Activated gamma-delta T cell (primary cell): Measurements from ENCODE around the gene CEP104.
"Not testable (repeated sequence)": the region's sequence is repeated elsewhere in the genome, so short reads cannot be mapped to it uniquely, and the experiment has no call there.

Source experiments
- DNase-seq: peaks from one replicate; lab custom pipeline; 2025; lab: John Stamatoyannopoulos, UW

CEP104 gene

DNA sequence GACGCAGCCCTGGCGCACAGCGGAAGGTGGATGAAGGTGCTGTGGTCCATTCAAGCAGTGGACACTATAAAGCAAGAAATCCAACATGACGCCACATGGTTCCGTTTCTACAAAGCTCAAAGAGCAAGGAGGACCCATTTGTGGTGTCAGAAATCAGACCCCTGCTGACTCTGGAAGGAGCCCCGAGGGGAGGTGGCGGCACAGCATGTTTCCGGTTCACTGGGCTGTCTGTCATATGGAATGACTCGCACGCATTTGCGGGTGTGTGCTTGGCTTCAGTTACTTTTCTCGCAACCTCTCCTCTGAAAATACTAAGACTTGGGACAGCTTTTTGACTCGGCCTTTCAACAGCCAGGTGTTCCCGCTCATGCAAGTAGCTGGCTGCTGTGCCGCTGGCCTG lies 31.7 kb downstream of the CEP104 start:
- no peak for DNase-seq

DNA sequence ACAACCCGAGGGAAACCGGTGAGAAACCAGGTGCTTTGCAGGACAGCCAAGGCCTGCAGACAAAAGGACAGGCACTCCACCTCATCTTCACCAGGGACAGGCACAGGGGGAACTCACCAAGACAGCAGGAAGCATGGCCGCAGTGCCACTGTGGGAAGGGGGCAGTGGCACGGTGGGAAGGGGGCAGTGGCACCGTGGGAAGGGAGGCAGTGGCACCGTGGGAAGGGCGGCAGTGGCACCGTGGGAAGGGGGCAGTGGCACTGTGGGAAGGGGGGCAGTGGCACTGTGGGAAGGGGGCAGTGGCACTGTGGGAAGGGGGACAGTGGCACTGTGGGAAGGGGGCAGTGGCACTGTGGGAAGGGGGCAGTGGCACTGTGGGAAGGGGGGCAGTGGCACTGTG lies 32.4 kb downstream of the CEP104 start:
- no peak for DNase-seq

GRCh38 chr1:3822421-3822820 lies 34.6 kb downstream of the CEP104 start:
- no peak for DNase-seq

DNA sequence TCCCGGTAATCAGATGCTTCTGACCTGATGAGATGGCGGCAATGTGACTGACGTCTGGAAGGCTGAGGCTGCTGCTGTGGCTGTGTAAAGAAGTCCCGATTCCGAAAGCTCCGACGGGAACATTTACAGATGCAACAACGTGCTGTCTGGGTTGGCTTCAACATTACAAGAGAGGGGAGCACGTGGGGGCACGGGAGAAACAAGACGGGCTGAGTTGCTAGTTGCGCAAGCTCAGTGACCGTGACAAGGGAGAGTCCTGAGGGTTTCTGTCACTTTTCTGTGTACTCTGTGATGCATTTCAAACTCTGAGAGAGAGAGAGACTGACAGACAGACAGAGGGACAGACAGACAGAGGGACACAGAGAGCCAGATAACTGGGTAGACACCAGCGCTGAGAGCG lies 35.1 kb downstream of the CEP104 start:
- DNase-seq: no peak

GRCh38 chr1:3821447-3821846 lies 35.6 kb downstream of the CEP104 start:
- no peak for DNase-seq

- no peak for DNase-seq
Measured at GRCh38 chr1:3821004-3821403, 36.0 kb downstream of the CEP104 start.

- DNase-seq: no peak
Measured at GRCh38 chr1:3820316-3820715, 36.7 kb downstream of the CEP104 start.

DNA sequence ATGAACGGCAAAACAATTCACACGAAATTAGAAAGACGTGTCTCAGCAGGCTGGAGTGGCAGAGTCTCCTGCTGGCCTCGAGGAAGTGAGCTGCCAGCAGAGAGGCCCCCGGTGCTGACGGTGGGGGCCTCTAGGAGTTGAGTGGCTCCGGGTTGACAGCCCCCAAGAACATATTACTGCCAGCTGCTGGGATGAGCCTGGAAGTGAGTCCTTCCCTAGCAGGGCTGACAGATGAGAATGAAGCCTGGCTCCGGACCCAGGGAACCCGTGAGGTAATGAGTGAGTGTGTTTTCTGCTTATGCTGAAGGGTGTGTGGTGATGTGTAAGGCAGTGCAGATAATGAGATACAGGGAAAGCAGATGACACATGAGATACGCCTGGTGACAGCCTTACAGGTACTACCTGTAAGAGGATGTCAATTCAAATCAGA lies 37.2 kb downstream of the CEP104 start:
- no peak for DNase-seq

- no peak for DNase-seq
Measured at GRCh38 chr1:3817821-3818597, 39.0 kb downstream of the CEP104 start.

DNA sequence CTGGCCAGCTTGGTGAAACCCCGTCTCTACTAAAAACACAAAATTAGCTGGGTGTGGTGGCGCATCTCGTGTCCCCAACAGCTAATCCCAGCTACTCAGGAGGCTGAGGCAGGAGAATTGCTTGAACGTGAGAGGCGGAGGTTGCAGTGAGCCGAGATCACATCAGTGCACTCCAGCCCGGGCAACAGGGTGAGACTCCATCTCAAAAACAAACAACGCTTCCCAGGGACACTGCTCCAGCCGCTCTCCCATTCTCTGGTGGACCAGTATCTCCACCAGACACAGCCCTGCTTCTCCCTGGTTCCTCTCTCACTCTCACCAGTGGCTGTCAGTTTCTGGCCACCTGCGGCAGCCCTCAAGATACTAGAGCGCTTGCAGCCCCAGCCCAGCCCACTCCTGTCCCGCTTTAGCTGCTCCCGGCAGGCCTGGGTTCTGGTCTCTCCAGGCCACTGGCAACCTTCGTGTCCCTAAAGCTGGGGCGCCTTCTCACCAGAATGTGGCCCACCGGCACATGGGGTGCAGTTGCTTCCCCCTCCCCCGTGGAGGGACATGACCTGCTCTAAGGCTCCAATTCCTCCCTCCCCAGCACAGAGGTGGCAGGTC lies 39.8 kb downstream of the CEP104 start:
- no peak for DNase-seq

GRCh38 chr1:3816331-3817137 lies 40.5 kb downstream of the CEP104 start:
- no peak for DNase-seq

DNA sequence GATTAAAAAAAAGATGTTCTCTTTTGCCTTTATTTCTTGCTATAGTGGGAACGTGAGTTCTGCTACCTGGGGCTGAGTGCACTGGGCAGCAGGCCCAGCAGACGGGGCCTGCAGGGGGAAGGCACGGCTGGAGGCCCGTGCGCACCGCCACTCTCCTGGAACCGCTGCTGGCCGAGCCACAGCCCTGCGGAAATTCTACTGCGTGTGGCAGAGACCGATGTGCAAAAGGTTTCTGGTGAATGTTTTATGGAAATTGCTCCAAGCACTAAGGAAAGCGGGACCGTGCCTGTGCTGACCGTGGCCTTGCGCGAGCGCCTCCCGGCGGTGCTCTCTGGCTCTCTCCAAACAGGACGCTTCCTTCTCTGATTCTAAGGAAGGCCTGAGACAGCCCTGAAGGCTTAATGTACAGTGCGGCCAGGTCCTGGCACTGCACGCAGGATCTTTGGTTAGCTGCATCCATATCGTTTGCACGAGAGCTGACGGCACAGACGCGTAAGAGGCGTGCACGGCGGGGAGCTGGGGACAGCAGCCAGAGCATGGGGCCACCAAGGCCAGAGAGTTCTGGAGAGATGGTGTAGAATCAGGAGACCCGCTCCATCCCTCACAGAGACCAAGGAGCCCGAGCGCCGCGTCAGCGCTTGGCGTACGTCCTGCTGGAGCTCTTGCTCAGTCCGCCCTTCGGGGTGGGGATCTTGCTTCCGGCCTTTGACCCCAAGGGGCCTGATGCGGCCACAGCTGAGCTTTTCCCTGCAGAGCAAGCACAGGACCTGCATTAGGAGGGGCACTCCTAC lies 42.0 kb downstream of the CEP104 start:
- DNase-seq: no peak

GRCh38 chr1:3814065-3814464 lies 42.9 kb downstream of the CEP104 start:
- DNase-seq: no peak

DNA sequence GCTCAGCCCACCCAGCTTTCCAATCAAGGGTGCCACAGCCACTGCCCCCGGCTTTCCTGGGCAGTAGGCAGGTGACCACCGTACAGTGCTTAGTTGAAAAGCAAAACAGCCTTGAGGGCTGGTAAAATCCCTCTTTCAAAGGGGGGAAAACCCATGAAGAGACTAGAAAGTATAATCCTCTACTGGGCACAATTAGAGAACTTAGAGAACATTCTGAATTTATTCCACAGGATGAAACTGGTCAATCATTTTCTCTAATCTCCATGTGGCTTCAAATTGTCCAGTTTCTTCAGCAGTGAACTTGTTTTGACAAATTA lies 45.5 kb downstream of the CEP104 start:
- no peak for DNase-seq

DNA sequence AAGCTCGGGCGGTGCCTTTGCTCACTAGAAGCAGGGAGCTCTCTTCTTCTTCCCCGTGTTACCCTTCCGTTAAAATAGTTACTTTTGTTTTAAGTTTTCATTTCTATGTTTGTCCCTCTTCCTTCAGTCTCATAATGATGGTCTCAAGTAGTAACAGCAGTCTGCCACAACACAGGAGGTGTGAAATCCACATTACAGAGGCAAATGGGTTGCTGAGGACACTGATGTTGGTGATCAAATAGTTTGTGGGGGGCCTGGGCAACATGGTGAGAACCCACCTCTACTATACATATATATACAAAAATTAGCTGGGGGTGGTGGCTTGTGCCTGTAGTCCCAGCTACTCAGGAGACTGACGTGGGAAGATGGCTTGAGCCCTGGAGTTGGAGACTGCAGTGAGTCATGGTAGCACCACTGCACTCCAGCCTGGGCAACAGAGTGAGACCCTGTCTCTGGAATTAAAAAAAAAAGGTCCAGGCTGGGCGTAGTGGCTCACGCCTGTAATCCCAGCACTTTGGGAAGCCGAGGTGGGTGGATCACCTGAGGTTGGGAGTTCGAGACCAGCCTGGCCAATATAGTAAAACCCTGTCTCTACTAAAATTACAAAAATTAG lies 46.8 kb downstream of the CEP104 start:
- DNase-seq: not testable (repeated sequence)

DNA sequence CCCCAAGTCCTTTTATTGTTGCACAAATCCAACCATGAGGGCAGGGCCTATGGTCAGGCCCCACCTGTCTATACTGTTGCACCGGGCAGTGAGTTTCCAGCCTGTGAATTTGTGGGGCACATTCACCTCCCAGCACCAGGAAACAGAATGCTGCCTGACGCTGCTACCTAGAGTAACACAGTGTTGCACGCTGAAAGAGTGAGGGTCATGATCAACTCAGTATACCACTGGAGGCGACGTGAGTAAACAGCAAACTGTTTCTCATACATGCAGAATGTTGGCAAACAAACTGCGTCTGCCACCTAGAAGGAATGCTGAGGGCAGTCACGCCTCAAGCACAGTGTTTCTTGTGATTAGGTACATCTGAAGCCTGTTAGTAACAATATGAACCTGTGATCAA lies 47.3 kb downstream of the CEP104 start:
- DNase-seq: no peak

GRCh38 chr1:3807769-3808168 lies 49.2 kb downstream of the CEP104 start:
- no peak for DNase-seq

GRCh38 chr1:3805038-3805437 lies 52.0 kb downstream of the CEP104 start:
- DNase-seq: no peak

GRCh38 chr1:3804627-3804944 lies 52.4 kb downstream of the CEP104 start:
- not testable (repeated sequence) for DNase-seq

DNA sequence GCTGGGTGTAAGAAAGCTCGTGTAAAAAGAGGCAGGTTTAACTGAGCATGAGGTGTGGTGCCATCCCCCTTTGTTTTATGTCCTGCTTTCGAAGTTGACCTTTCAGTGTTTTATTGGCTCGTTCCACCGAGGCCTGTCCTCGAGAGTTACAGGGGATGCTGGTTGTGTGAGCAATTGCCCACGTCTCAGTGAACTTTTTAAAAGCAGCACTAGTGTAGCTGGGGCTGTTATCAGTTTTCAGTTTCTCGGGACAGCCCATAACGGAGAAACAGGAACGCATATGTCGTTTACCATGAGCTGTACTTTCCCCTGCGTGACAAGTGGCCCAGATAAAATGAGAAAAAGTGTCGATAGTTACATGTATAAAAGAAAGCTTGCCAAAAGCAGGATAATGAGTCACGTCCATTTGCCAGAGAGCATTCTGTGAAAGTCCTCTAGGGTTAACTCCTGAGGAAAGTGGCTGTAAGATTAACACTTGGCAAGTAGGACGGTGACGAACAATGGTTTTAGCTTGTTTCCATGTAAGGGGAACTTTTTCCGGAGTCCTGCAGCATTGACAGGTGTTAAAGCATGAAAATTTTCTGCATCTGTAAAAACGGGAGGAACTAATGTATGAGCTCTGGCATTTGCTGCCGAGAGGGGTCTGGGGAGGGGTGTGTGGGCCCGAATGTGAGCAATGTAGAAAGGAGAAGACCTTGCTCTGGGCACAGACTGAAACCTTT lies 52.9 kb downstream of the CEP104 start:
- no peak for DNase-seq

DNA sequence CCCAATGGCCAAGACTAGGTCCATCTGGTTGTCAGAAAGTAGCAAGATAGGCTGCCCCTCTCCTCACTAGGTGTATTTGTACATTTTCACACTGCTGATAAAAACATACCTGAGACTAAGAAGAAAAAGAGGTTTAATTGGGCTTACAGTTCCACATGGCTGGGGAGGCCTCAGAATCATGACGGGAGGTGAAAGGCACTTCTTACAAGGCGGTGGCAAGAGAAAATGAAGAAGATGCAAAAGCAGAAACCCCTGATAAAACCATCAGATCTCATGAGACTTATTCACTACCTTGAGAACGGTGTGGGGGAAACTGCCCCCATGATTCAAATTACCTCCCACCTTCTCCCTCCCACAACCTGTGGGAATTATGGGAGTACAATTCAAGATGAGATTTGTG lies 56.2 kb downstream of the CEP104 start:
- not testable (repeated sequence) for DNase-seq
